HG03108 (cell line): ENCODE results near the gene ZNF280A.
"Not testable (repeated sequence)": the region's sequence is repeated elsewhere in the genome, so short reads cannot be mapped to it uniquely, and the experiment has no call there.

Experiments used
- ATAC-seq: cut with Tn5 transposase; IDR thresholded peaks from one replicate; pipeline ENCODE4 v1.9.1; 2021; ENCODE audit warnings: moderate library complexity; ENCODE audit not compliant: unreplicated experiment

Gene ZNF280A

DNA sequence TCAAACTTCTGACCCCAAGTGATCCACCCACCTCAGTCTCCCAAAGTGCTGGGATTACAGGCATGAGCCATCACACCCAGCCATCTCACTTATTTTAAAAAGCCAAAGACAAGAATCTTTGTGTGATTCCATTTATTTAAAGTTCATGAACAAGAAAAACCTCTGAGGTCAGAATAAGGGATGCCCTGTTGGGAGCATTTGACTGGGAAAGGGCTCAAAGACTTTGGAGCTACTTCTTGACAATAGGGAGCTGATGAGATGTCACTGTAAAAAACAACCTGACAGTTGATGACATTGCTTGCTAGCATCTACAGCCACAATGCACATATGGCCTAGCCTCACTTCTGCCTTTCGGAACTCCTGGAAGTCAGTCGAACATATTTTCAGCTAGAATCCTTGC lies 6.5 kb downstream of the ZNF280A start:
- ATAC-seq = no peak

DNA sequence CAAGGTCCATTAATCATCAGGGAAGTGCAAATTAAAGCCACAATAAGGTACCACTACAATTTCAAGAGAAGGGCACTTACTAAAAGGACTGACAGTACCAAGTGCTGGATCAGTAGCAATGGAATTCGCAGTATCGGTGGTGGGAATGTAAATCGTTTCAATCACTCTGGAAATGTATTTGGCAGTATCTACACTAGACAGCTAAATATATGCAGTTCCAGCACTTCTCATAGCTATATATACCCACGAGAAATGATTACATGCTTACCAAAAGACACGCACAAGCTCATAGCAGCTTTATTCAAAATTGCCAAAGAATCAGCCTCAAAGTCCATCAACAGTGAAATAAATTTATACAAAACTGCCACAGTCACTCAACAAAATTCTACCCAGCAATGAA lies 7.1 kb downstream of the ZNF280A start:
- no peak for ATAC-seq

DNA sequence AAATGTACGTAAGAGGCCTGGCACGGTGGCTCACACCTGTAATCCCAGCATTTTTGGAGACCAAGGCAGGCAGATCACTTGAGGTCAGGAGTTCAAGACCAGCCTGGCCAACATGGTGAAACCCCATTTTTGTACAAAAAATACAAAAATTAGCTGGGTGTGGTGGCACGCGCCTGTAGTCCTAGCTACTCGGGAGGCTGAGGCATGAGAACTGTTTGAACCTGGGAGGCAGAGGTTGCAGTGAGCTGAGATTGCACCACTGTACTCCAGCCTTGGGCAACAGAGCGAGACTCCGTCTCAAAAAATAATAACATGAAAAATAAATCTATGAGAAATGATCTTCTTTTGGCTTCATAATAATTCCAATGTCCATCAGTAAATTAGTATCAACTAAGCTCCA lies 9.2 kb downstream of the ZNF280A start:
- not testable (repeated sequence) for ATAC-seq

DNA sequence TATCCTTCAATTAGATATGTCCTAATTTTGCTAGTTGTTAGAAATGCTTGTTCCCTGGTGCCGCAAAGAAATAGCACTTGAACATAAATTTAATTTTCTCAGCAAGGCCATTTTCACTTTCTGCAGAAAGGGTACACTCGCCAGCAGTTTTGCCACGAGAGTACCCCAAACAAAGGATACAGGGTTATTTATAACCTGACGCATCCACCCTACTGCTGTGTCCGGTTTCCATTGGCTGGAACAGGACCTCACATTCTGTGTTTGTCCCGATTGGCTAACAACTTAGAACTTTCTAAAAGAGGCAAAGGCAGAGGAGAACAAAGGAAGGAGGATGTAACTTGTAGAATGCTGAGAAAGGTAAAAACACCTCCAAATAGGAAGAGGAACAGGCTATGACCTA lies 10.2 kb downstream of the ZNF280A start:
- not testable (repeated sequence) for ATAC-seq

DNA sequence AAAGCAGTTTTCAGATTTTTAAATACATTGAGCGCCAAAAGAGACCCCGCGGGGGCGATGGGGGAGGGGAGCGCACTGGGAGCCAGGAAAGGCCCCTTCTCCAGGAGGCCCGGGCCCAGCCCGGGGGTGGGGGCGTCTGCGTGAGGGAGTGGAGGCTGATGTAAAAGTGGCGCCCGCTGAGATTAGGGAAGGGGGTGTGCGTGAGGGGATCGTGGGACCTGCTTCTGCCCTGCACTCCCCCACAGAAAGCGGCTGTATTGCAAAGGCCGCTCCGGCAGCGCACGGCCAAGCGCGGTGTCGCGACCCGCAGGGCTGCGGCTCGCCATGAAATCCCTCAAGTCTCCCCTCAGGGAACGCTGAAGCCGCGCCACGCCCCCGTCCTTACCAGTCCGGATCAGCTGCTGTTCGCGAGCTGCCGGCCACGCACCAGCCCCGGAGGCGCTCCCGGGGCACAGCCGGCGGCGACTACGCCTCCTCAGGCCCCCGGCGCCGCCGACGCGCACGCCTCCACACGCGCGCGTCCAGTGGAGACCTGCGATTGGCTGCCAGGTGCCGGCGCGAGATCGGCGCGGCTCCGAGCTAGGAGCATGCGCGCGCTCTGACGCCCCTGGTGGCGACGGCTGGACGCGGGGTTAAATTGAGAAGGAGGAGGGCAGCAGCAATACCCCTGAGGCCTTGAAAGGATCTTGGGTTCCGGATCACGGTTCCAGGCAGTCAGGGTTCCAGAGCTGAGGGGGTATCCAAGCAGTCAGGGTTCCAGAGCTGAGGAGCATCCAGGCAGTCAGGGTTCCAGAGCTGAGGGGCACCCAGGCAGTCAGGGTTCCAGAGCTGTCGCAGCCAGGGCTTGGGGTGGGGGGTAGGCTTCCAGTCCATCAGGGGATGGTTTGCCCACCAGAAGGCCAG lies 11.5 kb downstream of the ZNF280A start, which contains the start of gene ZNF280B:
TSS of gene ZNF280B (minus strand) at position 469 of the 903 bp plus-strand sequence. CDS start 19,344 bp downstream, outside the sequence.
- peak; percentile 91 for ATAC-seq

DNA sequence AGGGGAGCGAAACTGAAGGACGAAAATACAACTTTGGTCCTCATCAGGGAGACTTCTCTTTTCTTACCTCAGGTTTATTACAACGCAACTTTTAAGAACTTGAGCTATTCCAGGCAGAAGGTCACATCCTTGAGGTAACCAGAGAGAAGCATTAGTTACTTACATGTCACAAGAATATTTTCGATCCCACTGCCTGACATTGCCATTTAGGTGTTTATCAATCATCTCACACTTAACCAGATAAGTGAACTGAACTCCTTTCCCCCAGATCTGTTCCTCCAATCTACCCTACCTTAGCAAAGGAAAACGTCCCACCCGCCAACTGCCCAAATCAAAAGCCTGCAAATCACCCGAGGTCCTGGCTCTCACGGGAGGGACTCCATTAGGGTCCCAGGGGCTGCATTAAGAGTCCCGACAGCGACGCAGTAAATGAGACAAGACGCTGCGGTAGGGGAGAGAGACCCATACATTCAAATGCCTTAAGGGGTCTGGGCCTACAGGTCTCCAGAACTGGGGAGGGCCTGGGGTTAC lies 12.3 kb downstream of the ZNF280A start:
- ATAC-seq = no peak

DNA sequence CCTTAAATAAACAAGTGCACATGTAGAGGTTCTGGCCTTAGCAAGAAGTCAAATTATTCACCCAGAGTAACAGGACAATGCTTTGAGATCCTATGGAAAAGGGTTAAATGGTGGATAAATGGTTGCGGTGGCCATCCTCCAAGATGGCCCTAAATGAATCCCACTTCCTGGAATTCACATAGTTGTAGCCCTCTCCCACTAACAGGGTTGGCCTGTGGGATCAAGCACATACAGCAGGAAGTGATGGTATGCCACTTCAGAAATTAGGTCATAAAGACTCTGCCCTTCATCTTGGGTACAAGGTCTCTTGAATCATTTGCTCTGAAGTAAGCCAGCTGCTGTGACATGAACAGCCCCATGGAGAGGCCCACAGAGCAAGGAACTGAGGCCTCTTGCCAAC lies 13.3 kb downstream of the ZNF280A start:
- ATAC-seq = no peak

DNA sequence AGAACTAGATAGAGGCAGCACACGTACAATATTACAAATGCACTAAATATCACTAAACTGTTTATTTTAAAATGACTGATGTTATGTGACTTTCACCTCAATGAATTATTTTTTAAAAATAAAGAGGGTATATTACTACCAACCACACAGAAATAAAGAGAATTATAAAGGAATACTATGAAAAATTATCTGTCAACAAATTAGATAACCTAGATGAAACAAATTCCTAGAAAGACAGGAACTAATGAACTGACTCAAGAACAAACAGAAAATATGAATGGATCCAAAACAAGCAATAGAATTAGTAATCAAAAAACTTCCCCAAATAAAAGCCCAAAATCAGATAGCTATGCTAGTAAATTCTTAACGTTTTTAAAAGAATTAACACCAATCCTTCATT lies 21.8 kb downstream of the ZNF280A start:
- no peak for ATAC-seq

DNA sequence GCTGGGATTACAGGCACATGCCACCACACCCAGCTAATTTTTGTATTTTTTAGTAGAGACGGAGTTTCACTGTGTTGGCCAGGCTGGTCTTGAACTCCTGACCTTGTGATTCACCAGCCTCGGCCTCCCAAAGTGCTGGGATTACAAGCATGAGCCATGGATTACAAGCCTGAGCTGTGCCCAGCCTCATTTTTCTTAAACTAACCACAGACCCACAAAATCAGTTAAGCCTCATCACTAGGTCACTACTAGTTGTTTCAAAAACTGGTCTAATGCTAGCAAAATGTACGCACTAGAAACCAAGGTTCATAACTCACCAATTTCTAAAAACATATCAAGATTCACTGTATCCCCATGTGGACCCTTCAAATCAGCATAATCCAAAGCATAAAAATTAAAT lies 28.5 kb downstream of the ZNF280A start:
- not testable (repeated sequence) for ATAC-seq

DNA sequence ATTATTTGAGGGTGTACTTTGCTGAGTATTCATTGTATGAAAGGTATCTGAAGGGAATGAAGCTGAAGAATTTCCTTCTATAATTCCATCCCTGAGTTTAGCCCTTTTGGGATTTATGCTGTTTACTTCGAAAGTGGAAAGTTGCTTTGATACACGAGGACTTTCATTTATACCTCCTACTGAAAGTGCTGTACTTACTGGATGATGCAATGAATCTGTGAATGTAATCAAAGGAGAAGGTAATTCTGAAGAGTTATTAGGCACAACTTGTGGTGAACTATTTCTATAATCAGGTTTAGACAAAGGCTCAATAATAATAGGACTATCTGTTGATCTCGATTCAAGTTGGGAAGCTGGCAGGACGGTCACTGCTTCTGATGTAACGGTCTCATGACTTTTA lies 31.3 kb downstream of the ZNF280A start:
- no peak for ATAC-seq

DNA sequence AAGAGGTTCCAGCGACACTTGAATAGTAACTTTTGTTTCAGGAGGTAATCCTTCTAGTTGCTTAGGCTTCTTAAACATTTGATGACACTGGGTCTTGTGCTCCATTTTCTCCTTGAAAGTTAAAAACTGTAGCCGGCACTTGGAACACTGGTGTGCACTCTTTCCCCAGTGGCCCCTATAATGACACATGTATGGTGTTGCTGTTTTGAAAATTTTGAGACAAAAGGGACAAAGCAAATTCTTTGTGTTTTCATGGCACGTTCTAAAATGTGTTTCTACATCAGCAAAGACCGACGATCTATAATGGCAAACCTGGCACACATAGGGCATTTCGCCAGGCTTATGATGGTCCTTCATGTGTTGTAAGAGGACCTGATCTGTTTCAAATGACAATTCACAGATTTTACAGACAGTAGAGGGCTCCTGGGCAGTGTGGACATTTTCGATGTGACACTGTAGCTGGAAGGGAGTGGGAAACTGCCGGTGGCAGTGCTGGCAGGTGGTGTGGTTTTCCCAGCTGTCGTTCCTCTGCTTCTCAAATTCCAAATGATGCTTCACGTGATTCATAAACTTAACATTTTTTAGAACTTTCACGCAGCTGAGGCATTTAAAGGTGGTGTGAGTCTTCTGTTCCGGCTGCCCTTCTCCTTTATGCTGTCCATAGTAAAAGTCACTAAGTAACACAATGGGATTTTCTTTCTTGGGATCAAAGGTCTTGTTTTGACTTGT lies 32.0 kb downstream of the ZNF280A start:
- ATAC-seq = no peak

DNA sequence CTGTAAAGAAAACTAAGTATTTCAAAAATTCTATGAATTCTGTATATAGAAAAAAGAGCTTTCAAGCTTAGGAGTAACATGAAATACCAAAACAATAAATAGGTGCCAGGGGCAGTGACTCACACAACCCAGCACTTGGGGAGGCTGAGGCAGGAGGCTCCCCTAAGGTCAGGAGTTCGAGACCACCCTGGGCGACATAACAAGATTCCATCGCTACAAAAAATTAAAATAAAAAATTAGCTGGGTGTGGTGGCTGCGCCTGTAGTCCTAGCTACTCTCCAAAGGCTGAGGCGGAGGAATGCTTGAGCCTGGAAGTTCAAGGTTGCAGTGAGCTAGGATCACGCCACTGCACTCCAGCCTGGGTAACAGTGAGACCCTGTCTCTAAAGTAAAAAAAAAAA lies 33.0 kb downstream of the ZNF280A start:
- no peak for ATAC-seq

DNA sequence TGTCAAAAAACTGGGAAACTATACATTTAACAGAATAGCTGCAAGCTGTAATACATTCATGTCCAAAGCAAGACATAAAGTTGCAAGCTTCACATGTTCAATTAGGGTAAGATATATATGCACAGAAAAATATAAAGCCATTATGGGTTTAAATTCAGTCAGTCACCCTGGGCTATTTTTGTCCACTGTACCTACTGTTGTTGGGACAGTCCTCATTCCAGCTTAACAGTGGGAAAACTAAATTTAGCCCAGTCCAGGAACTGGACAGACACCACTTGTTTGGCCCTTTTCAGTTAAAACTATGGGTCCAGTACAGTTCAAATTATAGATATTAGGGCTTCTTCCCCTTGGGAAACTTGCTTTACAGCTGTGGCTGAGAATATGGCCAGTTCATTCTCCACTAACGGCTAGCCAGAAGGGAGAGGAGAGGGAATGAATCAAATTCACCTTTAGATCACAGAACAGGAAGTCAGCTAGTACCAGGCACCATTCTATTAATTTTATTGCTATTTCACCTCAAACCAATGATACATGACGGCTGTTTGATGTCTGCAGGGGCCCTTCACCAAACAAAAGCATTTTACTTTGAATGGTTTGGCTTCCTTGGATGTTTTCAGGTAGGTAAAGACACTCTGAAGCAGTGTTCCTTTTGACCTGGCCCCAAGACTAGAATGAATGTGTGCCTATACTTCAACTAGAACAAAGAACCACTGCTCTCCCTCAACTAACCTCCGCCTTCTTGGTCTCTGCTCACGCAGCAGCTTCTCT lies 33.8 kb downstream of the ZNF280A start:
- ATAC-seq = no peak

DNA sequence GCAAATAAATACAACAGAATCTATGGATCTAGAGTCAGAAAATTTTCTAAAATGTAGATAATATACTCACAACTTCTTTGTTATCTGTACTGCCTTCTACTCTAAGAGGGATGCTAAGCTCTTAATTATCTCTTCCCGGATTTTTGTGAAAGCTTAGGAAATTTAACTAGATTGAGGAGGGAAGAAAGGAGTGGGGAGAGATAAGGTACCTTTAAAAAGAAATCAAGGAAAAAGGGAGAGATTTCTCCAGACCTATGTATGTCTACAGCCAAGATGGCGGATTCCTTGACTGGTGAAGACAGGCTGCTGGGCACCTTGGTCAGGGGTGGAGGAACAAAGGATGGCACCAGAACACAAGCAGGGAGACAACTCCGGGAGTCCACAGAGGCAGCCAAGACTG lies 34.5 kb downstream of the ZNF280A start:
- no peak for ATAC-seq

DNA sequence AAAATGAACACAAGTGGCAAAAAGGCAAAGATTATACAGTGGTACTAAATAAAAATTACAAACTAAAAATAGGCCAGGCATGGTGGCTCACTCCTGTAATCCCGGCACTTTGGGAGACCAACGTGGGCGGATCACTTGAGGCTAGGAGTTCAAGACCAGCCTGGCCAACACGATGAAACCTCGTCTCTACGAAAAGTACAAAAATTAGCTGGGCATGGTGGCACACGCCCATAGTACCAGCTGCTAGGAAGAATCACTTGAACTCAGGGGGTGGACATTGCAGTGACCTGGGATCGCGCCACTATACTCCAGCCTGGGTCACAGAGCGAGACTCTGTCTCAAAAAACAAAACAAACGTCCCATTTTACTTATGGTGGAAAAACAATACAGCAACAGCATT lies 36.0 kb downstream of the ZNF280A start:
- no peak for ATAC-seq

DNA sequence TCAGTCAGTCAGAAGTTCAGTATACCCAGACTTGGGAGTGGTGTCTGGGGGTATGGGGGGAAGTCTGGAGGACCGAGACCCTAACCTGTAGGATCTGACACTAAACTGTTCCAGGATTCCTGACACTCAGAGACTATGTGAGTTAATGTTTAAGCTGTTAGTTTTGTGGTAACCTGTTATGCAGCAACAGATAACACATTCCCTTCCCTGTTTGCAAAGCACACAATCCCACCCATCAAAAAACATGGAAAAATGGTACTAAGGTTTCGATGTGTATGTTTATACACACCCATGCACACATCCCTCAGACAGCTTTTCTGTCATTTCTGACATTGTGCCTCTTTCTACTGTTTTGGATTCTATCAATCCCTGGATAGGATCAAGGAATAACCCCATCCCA lies 39.1 kb downstream of the ZNF280A start:
- no peak for ATAC-seq

DNA sequence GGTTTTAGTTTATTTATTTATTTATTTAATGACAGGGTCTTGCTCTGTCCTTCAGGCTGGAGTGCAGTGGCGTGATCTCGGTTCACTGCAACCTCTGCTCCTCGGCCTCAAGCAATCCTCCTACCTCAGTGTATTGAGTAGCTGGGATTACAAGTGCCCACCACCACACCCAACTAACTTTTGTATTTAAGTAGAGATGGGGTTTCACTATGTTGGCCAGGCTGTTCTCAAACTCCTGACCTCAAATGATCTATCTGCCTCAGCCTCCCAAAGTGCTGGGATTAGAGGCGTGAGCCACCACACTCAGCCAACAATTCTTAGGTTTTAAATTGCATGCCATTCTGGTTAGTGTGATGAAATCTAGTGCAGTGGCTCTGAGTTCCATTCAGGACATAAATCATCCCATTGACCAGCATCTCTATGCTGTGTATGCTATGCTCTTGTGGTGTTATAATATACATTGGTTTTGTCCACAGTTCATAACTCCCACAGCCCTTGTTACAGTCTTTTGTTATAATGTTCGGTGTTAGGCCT lies 40.0 kb downstream of the ZNF280A start:
- ATAC-seq = no peak

DNA sequence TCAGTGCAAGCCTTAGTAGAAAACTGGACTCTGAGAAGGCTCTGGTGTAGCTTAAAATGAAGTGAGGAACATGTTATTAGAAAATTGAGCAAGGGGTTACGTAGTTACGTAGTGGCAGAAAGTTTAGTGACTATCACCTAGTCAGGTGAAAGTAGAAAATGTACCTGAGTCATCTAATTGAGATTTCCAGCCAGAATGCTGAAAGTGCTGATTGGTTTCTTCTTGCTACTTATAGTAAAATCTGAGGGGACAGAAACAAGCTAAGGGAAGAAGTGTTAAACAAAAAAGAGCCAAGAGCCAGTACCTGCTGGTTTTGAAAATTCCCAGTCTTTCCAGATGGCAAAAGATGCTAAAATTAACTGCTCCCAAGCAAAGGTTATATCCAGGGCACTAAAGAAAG lies 41.0 kb downstream of the ZNF280A start:
- ATAC-seq = no peak

DNA sequence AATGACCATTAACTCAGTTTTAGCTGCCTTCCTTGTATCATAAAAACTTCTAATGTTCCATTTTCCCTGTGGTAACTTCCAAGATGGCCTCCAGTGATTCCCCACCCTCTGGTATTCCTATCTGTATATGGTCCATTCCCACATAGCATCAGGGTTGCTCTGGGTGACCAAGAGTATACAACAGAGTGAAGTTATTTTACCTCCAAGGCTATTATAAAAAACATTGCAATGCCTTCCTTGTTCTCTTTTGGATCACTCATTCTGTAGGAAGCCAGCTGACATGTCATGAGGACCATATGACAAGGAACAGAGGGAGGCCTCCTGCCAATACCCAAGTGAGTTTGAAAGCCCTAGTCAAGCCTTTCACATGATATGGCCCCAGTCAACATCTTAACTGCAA lies 41.6 kb downstream of the ZNF280A start:
- ATAC-seq = no peak

DNA sequence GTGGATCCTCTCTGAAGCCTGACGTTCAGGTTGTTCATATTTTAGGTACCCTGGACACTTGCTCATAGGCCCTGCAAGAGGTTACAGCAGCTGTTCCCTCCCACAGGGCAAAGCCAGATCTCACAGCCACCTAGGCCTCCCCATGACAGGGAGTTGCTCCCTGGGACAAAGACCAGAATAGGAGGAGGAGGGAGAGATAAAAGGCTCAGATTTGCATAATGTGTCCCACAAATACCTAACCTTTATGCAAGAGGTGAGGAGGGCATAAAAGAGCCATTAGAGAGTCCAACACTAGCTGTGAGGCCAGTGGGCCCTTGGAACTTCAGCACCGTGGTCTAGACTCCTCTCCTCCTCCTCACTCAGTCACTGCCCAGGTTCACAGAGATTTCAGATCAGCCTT lies 45.3 kb downstream of the ZNF280A start:
- no peak for ATAC-seq

DNA sequence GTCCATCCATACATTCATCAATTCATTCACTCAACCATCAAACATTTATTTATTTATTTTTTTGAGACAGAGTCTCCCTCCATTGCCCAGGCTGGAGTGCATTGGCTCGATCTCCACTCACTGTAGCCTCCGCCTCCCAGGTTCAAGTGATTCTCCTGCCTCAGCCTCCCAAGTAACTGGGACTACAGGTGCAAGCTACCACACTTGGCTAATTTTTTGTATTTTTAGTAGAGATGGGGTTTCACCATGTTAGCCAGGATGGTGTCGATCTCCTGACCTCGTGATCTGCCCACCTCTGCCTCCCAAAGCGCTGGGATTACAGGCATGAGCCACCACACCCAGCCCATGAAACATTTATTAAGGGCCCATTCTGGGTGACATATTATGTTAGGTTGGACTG lies 49.0 kb downstream of the ZNF280A start:
- ATAC-seq = not testable (repeated sequence)
